ENCODE data around the gene ADAM12.

DNA sequence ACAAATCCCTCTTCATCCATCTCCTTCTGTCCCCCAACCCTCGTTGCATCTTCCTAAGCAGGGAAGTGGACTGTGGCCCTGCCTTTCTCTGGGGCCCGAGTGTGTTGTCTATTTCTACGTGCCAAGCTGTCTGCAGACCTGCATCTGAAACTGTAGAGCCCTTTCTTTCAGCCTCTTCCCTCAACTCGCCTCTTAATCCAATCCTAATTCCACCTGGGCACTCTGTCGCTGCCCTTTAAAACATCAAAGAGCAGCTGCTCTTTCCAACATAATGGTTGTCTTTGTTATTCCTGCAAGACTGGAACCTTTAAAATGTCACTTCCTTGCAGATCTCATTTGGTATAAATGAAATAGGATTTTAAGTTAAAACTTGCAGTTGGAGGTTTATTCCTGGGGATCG is 21.5 kb upstream of the ADAM12 start:
- TF ChIP-seq POLR2AphosphoS5 (IDR thresholded peaks at IDR 0.05), result no peak
- TF ChIP-seq, protein P1, sequence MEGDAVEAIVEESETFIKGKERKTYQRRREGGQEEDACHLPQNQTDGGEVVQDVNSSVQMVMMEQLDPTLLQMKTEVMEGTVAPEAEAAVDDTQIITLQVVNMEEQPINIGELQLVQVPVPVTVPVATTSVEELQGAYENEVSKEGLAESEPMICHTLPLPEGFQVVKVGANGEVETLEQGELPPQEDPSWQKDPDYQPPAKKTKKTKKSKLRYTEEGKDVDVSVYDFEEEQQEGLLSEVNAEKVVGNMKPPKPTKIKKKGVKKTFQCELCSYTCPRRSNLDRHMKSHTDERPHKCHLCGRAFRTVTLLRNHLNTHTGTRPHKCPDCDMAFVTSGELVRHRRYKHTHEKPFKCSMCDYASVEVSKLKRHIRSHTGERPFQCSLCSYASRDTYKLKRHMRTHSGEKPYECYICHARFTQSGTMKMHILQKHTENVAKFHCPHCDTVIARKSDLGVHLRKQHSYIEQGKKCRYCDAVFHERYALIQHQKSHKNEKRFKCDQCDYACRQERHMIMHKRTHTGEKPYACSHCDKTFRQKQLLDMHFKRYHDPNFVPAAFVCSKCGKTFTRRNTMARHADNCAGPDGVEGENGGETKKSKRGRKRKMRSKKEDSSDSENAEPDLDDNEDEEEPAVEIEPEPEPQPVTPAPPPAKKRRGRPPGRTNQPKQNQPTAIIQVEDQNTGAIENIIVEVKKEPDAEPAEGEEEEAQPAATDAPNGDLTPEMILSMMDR (IDR thresholded peaks at IDR 0.05), result no peak
